ENCODE measurements around the gene CCDC188.

The CCDC188 gene

DNA sequence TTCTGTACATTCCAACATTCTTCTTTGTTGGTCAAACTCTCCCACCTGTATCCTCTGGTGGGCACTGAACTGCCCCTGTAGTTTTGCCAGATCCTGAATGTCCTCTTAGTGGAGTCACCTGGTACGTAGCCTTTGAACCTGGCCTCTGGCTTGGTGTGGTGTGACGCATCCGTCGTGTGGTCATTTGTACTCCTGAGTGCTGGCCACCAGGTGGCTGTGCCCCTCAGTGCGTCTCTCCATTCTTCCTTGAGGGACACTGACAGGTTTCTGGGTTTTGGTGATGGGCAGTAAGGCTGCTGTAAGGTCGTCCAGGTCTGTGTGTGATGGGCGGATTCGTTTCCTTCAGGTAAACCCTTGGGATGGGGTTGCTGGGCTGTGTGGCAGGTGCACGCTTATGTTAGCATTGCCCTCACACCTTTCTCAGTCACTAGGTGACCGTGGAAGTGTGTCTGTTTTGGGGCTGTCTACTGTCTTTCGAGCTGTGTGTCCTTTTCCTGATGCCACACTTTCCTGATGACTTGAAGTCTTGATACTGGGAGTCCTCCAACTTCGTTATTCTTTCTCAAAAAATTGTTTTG is 48.6 kb downstream of the CCDC188 start:
- DNase-seq: no peak

DNA sequence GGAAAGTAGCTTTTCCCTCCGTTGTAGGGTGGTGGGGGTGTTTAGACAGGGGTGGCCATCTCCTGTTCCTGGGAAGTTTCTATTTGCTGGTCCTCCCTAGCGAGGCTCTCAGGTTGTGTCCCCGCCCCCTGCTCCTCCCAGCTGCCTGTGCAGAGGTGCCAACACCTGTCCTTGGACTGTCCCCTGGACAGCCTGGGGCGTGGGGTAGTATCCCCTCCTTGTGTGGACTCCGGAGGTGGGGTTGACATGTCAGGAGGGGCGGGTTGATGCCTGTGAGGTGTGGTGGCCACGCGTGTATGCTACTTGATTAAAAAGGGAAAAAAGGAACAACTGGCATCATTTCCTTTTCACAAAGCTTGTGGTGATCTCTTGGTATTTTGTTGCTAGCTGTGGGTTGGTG is 49.2 kb downstream of the CCDC188 start:
- no peak for DNase-seq

- no peak for DNase-seq
These were observed 51.6 kb downstream of the CCDC188 start for GRCh38 chr22:20099099-20099711.
